Peyer's patch (tissue), 4 donors: ENCODE measurements around the gene MREG.

Experiments
- POLR2A ChIP-seq, 2 donors: fragments of 450-650 bp; IDR thresholded peaks; one replicate each; pipeline ENCODE4 v1.5.1; 2017; ENCODE audit warnings: antibody characterized with exemption in 2 of 2, mild to moderate bottlenecking in 2 of 2, moderate library complexity in 2 of 2
- TF ChIP-seq, protein P1 (sequence below), 6 experiments: fragments of 450-650 bp in 4 of 6; fragments of 200-600 bp in 2 of 6; sonication (generic) in 1 of 6; IDR thresholded peaks; one replicate each; pipeline ENCODE4 v1.5.1; 2017 to 2019; ENCODE audit warnings: antibody characterized with exemption in 6 of 6, mild to moderate bottlenecking in 3 of 6, moderate library complexity in 1 of 6

DNA sequence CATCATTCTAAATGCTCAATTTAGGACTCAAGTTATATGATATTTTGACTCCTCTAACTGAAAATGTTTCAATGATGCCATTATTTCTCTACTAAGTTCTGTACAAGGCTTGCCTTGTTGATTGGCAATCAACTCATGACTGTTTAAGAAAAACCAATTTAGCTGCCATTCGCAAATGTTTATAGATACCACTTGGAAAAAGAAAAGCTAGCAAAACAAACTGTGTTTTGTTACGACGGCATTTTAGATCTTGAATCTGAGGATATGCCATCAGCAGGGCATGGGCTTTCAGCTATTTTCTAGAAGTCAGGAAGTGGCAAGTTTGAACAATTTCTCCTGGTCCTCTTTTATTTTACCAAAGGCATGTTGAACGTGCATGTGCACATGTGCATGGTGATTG, 65.3 kb downstream of the MREG start:
- TF ChIP-seq, protein P1, sequence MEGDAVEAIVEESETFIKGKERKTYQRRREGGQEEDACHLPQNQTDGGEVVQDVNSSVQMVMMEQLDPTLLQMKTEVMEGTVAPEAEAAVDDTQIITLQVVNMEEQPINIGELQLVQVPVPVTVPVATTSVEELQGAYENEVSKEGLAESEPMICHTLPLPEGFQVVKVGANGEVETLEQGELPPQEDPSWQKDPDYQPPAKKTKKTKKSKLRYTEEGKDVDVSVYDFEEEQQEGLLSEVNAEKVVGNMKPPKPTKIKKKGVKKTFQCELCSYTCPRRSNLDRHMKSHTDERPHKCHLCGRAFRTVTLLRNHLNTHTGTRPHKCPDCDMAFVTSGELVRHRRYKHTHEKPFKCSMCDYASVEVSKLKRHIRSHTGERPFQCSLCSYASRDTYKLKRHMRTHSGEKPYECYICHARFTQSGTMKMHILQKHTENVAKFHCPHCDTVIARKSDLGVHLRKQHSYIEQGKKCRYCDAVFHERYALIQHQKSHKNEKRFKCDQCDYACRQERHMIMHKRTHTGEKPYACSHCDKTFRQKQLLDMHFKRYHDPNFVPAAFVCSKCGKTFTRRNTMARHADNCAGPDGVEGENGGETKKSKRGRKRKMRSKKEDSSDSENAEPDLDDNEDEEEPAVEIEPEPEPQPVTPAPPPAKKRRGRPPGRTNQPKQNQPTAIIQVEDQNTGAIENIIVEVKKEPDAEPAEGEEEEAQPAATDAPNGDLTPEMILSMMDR (IDR thresholded peaks at IDR 0.05), result no peak
- TF ChIP-seq POLR2A (IDR thresholded peaks at IDR 0.05), result no peak
